HCT116 (cell line): Measurements from ENCODE around the gene DGKG. TPM values are rescaled to one million over a fixed set of nuclear protein-coding genes. Genes with fewer than 3 reads are reported as not detected.

Experiments
- ATAC-seq: fragments of 200-7000 bp; cut with Tn5 transposase; 2 replicates; pipeline ENCODE4 v1.9.1; 2020; ENCODE audit warnings: mild to moderate bottlenecking, moderate library complexity
- BruUV-seq: library from RNA; stranded (reverse); fragments of 400-500 nt; replicated peaks from 2 replicates; lab custom pipeline; 2021; lab: Mats Ljungman, UMichigan
- CTCF ChIA-PET: fragments of 300-600 bp; sonication (Branson Sonifier 250); formaldehyde crosslinking; loops from one replicate; lab custom pipeline; 2021; ENCODE audit warnings: antibody characterized with exemption; lab: Charles Lee
- POLR2A ChIA-PET: fragments of 300-600, 350-600 bp; sonication (Branson Sonifier 250); formaldehyde crosslinking; loops from one replicate; lab custom pipeline; 2021; ENCODE audit warnings: antibody characterized with exemption; lab: Charles Lee
- RAD21 ChIA-PET, 2 experiments: fragments of 300-600 bp; sonication (Branson Sonifier 250); formaldehyde crosslinking; loops; one replicate each; lab custom pipeline; 2023; ENCODE audit warnings: low total read pairs in 2 of 2; ENCODE audit not compliant: uncharacterized antibody in 2 of 2, unreplicated experiment in 2 of 2, low non-redundant PET in 1 of 2; lab: Charles Lee
- DNase-seq: peaks from one replicate; pipeline ENCODE4 v3.0.0-alpha.2; 2010; ENCODE audit warnings: low read depth, low spot score
- H2AFZ ChIP-seq: fragments of 200-600 bp; shearing (Covaris generic), sonication (generic); 2 replicates; pipeline ENCODE4 v1.6.1; 2017; ENCODE audit warnings: low read depth, mixed run types, mixed read lengths, antibody characterized with exemption, low read length; ENCODE audit not compliant: poor library complexity, severe bottlenecking
- H3K27ac ChIP-seq: 2 replicates; pipeline ENCODE4 v1.5.1; 2012; ENCODE audit warnings: low read depth, low read length
- H3K27me3 ChIP-seq: fragments of 200-600 bp; sonication (generic); 2 replicates; pipeline ENCODE4 v1.6.1; 2016; ENCODE audit warnings: mixed run types, low read length, mixed read lengths; ENCODE audit not compliant: insufficient read depth
- H3K36me3 ChIP-seq, 2 experiments: fragments of 200-500 bp in 1 of 2; fragments of 200-600 bp in 1 of 2; sonication (Bioruptor generic) in 1 of 2; sonication (generic) in 1 of 2; 2 replicates each; pipeline versions ENCODE4 v1.5.1 to v1.6.1; 2014 to 2016; ENCODE audit warnings: low read length in 2 of 2, inconsistent platforms in 1 of 2, mixed read lengths in 1 of 2, mixed run types in 1 of 2; ENCODE audit not compliant: insufficient read depth in 2 of 2, control insufficient read depth in 1 of 2
- H3K4me1 ChIP-seq, 2 experiments: fragments of 200-600 bp in 1 of 2; sonication (generic) in 1 of 2; 2 replicates each; pipeline versions ENCODE4 v1.5.1 to v1.6.1; 2012 to 2017; ENCODE audit warnings: low read length in 2 of 2, inconsistent platforms in 1 of 2, mild to moderate bottlenecking in 1 of 2, mixed read lengths in 1 of 2, mixed run types in 1 of 2, moderate library complexity in 1 of 2; ENCODE audit not compliant: insufficient read depth in 2 of 2, control insufficient read depth in 1 of 2
- H3K4me2 ChIP-seq: fragments of 200-600 bp; sonication (generic); 2 replicates; pipeline ENCODE4 v1.6.1; 2017; ENCODE audit warnings: mixed run types, low read length, mixed read lengths
- H3K4me3 ChIP-seq, 2 experiments: fragments of 200-600 bp in 1 of 2; sonication (generic) in 1 of 2; replicated peaks in 1 of 2; 2 replicates each; pipeline ENCODE4 v1.5.1; 2011 to 2016; ENCODE audit warnings: low read length in 2 of 2, control low read depth in 1 of 2, low read depth in 1 of 2, mild to moderate bottlenecking in 1 of 2, mixed read lengths in 1 of 2, mixed run types in 1 of 2
- H3K79me2 ChIP-seq: fragments of 200-600 bp; sonication (generic); 2 replicates; pipeline ENCODE4 v1.6.1; 2017; ENCODE audit warnings: mild to moderate bottlenecking, mixed run types, low read length, moderate library complexity, mixed read lengths; ENCODE audit not compliant: insufficient read depth
- H3K9ac ChIP-seq: fragments of 200-600 bp; sonication (generic); 2 replicates; pipeline ENCODE4 v1.6.1; 2016; ENCODE audit warnings: low read length, mixed read lengths
- H3K9me2 ChIP-seq: fragments of 200-600 bp; sonication (generic), shearing (Covaris generic); 2 replicates; pipeline ENCODE4 v1.6.1; 2017; ENCODE audit warnings: mixed run types, mild to moderate bottlenecking, moderate library complexity; ENCODE audit not compliant: insufficient read depth
- H3K9me3 ChIP-seq, 2 experiments: fragments of 200-500 bp in 1 of 2; fragments of 200-600 bp in 1 of 2; sonication (Bioruptor generic) in 1 of 2; sonication (generic) in 1 of 2; 2 replicates each; pipeline ENCODE4 v1.6.1; 2014 to 2017; ENCODE audit warnings: low read length in 2 of 2, mixed read lengths in 2 of 2, inconsistent platforms in 1 of 2, low read depth in 1 of 2, mild to moderate bottlenecking in 1 of 2, mixed run types in 1 of 2, moderate library complexity in 1 of 2; ENCODE audit not compliant: control insufficient read depth in 1 of 2, insufficient read depth in 1 of 2
- H4K20me1 ChIP-seq: fragments of 200-600 bp; sonication (generic), shearing (Covaris generic); 2 replicates; pipeline ENCODE4 v1.6.1; 2017; ENCODE audit warnings: mixed run types, mild to moderate bottlenecking, moderate library complexity; ENCODE audit not compliant: insufficient read depth
- CBX3 ChIP-seq: IDR thresholded peaks from 2 replicates; pipeline ENCODE4 v1.6.1; 2012; ENCODE audit warnings: low read depth
- CEBPB ChIP-seq: IDR thresholded peaks from 2 replicates; pipeline ENCODE4 v1.6.1; 2012; ENCODE audit warnings: low read depth
- EGR1 ChIP-seq: IDR thresholded peaks from 2 replicates; pipeline ENCODE4 v1.6.1; 2012; ENCODE audit warnings: low read depth
- ELF1 ChIP-seq: IDR thresholded peaks from 2 replicates; pipeline ENCODE4 v1.6.1; 2012; ENCODE audit warnings: low read depth, borderline replicate concordance
- EZH2 ChIP-seq: fragments of 200-600 bp; sonication (generic); IDR thresholded peaks from 2 replicates; pipeline ENCODE4 v1.6.1; 2017; ENCODE audit warnings: antibody characterized with exemption, mixed run types
- EZH2phosphoT487 ChIP-seq: fragments of 200-600 bp; IDR thresholded peaks from 2 replicates; pipeline ENCODE4 v1.6.1; 2018; ENCODE audit warnings: antibody characterized with exemption, borderline replicate concordance
- FOSL1 ChIP-seq: IDR thresholded peaks from 2 replicates; pipeline ENCODE4 v1.6.1; 2012; ENCODE audit warnings: low read depth
- POLR2A ChIP-seq: IDR thresholded peaks from 2 replicates; pipeline ENCODE4 v1.7.0; 2011; ENCODE audit warnings: borderline replicate concordance; ENCODE audit not compliant: insufficient read depth, insufficient read length; ENCODE audit errors: extremely low read depth
- POLR2AphosphoS5 ChIP-seq: IDR thresholded peaks from 2 replicates; pipeline ENCODE4 v1.6.1; 2011; ENCODE audit warnings: mild to moderate bottlenecking, low read depth, low read length, moderate library complexity
- RAD21 ChIP-seq: IDR thresholded peaks from 2 replicates; pipeline ENCODE4 v1.6.1; 2012; ENCODE audit warnings: low read depth, mild to moderate bottlenecking
- SIN3A ChIP-seq: IDR thresholded peaks from 2 replicates; pipeline ENCODE4 v1.6.1; 2012; ENCODE audit warnings: low read depth
- SP1 ChIP-seq: IDR thresholded peaks from 2 replicates; pipeline ENCODE4 v1.6.1; 2012; ENCODE audit warnings: low read depth
- ZFX ChIP-seq: fragments of 450-650 bp; IDR thresholded peaks from 2 replicates; pipeline ENCODE4 v1.6.1; 2017
- ZNF274 ChIP-seq: fragments of 200-500 bp; sonication (Bioruptor generic); IDR thresholded peaks from 2 replicates; pipeline ENCODE4 v1.6.1; 2014; ENCODE audit warnings: mild to moderate bottlenecking, low read depth, low read length, inconsistent platforms
- intact Hi-C: fragments of 100-400 bp; cut with micrococcal nuclease; formaldehyde crosslinking; loops from 2 replicates; pipeline ENCODE4 v1.10.0; 2022
- total RNA-seq: library from RNA; stranded (reverse); gene quantifications from one replicate; pipeline ENCODE4 v1.2.1, GENCODE V29; 2021; ENCODE audit not compliant: unreplicated experiment
- TF ChIP-seq, protein P1 (sequence below): IDR thresholded peaks from 2 replicates; pipeline ENCODE4 v1.6.1; 2012; ENCODE audit warnings: low read depth
- TF ChIP-seq, protein P2 (sequence below): IDR thresholded peaks from 2 replicates; pipeline ENCODE4 v1.6.1; 2011; ENCODE audit warnings: mild to moderate bottlenecking, low read length, moderate library complexity; ENCODE audit not compliant: insufficient replicate concordance; ENCODE audit errors: extremely low read depth
- TF ChIP-seq, protein P3 (sequence below), 3 experiments: fragments of 200-600 bp in 1 of 3; sonication (generic) in 1 of 3; IDR thresholded peaks in 2 of 3; conservative IDR thresholded peaks in 1 of 3; 2 replicates each; pipeline ENCODE4 v1.5.1; 2012 to 2017; ENCODE audit warnings: low read depth in 2 of 3, low read length in 2 of 3, antibody characterized with exemption in 1 of 3, borderline replicate concordance in 1 of 3, control low read depth in 1 of 3, mild to moderate bottlenecking in 1 of 3, mixed read lengths in 1 of 3, mixed run types in 1 of 3, moderate library complexity in 1 of 3; ENCODE audit not compliant: insufficient read depth in 1 of 3
- TF ChIP-seq, protein P4 (sequence below): IDR thresholded peaks from 2 replicates; pipeline ENCODE4 v1.6.1; 2012

The DGKG gene
- total RNA-seq, 1 experiment from 2014 or later: 4.8 TPM

DNA sequence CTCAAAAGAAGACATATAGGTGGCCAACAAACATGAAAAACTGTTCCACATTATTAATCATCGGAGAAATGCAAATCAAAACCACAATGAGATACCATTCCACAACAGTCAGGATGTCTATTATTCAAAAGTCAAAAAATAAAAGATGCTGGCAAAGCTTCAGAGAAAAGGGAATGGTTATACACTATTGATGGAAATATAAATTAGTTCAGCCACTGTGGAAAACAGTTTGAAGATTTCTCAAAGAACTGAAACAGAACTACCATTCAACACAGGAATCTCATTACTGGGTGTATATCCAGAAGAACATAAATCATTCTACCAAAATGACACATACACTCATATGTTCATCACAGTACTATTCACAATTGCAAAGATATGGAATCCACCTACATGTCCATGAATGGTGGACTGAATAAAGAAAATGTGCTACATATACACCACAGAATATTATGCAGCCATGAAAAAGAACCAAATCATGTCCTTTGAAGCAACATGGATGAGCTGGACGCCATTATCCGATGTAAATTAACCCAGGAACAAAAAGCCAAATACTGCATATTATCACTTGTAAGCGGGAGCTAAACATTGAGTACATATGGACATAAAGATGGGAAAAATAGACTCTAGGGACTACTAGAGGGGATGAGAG, 32.7 kb upstream of the DGKG start (continued):
- TF ChIP-seq, protein P1, sequence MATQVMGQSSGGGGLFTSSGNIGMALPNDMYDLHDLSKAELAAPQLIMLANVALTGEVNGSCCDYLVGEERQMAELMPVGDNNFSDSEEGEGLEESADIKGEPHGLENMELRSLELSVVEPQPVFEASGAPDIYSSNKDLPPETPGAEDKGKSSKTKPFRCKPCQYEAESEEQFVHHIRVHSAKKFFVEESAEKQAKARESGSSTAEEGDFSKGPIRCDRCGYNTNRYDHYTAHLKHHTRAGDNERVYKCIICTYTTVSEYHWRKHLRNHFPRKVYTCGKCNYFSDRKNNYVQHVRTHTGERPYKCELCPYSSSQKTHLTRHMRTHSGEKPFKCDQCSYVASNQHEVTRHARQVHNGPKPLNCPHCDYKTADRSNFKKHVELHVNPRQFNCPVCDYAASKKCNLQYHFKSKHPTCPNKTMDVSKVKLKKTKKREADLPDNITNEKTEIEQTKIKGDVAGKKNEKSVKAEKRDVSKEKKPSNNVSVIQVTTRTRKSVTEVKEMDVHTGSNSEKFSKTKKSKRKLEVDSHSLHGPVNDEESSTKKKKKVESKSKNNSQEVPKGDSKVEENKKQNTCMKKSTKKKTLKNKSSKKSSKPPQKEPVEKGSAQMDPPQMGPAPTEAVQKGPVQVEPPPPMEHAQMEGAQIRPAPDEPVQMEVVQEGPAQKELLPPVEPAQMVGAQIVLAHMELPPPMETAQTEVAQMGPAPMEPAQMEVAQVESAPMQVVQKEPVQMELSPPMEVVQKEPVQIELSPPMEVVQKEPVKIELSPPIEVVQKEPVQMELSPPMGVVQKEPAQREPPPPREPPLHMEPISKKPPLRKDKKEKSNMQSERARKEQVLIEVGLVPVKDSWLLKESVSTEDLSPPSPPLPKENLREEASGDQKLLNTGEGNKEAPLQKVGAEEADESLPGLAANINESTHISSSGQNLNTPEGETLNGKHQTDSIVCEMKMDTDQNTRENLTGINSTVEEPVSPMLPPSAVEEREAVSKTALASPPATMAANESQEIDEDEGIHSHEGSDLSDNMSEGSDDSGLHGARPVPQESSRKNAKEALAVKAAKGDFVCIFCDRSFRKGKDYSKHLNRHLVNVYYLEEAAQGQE: no peak
- TF ChIP-seq, all 23 proteins: peak for 0

DNA sequence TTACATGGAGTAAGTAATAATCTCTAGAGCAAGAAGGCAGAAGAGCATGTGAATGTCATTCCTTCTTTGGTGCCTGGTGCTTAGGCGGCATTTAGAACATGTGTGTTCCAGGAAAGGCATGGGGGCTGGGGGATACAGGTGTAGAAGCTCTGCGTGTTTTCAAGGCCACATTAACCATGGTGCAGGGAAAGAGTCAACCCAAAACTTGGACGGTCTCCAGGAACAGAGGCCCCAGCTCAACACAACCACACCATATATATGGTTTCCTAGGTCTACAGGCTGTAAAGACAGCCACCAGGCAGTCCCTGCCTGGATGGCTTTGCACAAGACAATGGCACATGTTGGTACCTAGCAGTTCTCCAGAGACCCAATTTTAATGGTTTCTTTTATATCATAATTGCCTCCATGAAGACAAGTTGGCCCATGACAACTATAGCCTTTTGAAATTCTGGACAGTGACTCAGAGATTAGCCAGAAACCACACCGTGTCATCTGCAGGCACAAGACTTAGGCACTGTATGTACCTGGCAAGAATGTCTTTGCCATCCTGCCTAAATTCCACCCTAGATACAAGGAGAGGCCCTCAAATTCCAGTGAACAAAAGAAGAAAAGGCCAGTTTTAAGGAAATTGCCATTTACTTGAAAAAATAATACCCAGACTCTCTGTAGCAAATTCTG, 25.0 kb upstream of the DGKG start:
- Histone ChIP-seq H3K27ac (no peak overlapping the region), H3K27me3 (no peaks in the 10 kb centered on the region), H3K79me2 (no peaks in the 10 kb centered on the region), H3K4me1 (no peaks in the 10 kb centered on the region), H3K9ac (no peak overlapping the region), H3K9me2 (no peaks in the 10 kb centered on the region), H3K9me3 (no peaks in the 10 kb centered on the region), H3K4me2 (no peak overlapping the region), H2AFZ (no peak overlapping the region), H4K20me1 (no peaks in the 10 kb centered on the region), H3K4me3 (no peak overlapping the region), H3K36me3 (no peaks in the 10 kb centered on the region)
- DNase-seq: no peak
- CTCF ChIA-PET: no interaction called here
- intact Hi-C loops: no loop called here
- RAD21 ChIA-PET: no interaction called here
- POLR2A ChIA-PET: no interaction called here
- no TSS peak for BruUV-seq
- ATAC-seq: no peak
- TF ChIP-seq CBX3 (no peak), POLR2AphosphoS5 (no peak), EZH2phosphoT487 (no peak), SP1 (no peak), ZFX (no peak), ZNF274 (no peak), POLR2A (no peak), CEBPB (no peak), SIN3A (no peak), ELF1 (no peak), EGR1 (no peak), EZH2 (no peak), FOSL1 (no peak), RAD21 (no peak)
- TF ChIP-seq, protein P2, sequence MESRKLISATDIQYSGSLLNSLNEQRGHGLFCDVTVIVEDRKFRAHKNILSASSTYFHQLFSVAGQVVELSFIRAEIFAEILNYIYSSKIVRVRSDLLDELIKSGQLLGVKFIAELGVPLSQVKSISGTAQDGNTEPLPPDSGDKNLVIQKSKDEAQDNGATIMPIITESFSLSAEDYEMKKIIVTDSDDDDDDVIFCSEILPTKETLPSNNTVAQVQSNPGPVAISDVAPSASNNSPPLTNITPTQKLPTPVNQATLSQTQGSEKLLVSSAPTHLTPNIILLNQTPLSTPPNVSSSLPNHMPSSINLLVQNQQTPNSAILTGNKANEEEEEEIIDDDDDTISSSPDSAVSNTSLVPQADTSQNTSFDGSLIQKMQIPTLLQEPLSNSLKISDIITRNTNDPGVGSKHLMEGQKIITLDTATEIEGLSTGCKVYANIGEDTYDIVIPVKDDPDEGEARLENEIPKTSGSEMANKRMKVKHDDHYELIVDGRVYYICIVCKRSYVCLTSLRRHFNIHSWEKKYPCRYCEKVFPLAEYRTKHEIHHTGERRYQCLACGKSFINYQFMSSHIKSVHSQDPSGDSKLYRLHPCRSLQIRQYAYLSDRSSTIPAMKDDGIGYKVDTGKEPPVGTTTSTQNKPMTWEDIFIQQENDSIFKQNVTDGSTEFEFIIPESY: no peak
- TF ChIP-seq, protein P3, sequence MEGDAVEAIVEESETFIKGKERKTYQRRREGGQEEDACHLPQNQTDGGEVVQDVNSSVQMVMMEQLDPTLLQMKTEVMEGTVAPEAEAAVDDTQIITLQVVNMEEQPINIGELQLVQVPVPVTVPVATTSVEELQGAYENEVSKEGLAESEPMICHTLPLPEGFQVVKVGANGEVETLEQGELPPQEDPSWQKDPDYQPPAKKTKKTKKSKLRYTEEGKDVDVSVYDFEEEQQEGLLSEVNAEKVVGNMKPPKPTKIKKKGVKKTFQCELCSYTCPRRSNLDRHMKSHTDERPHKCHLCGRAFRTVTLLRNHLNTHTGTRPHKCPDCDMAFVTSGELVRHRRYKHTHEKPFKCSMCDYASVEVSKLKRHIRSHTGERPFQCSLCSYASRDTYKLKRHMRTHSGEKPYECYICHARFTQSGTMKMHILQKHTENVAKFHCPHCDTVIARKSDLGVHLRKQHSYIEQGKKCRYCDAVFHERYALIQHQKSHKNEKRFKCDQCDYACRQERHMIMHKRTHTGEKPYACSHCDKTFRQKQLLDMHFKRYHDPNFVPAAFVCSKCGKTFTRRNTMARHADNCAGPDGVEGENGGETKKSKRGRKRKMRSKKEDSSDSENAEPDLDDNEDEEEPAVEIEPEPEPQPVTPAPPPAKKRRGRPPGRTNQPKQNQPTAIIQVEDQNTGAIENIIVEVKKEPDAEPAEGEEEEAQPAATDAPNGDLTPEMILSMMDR (IDR thresholded peaks at IDR 0.05 in 2 of 3, conservative IDR thresholded peaks at IDR 0.05 in 1 of 3; ENCODE audit: borderline replicate concordance in 1 of 3, insufficient read depth in 1 of 3, low read depth in 2 of 3, low read length in 2 of 3): no peak
- TF ChIP-seq, protein P4, sequence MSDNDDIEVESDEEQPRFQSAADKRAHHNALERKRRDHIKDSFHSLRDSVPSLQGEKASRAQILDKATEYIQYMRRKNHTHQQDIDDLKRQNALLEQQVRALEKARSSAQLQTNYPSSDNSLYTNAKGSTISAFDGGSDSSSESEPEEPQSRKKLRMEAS: no peak
